Epithelial cell of proximal tubule (primary cell): ENCODE data around the gene REM1. TPM values are rescaled to one million over a fixed set of nuclear protein-coding genes. Genes with fewer than 3 reads are reported as not detected.
"Not testable (repeated sequence)": the region's sequence is repeated elsewhere in the genome, so short reads cannot be mapped to it uniquely, and the experiment has no call there.

Experiments
- DNase-seq: peaks from one replicate; pipeline ENCODE4 v3.0.0-alpha.2; 2011; ENCODE audit warnings: low read depth
- H3K4me3 ChIP-seq: 2 replicates; pipeline ENCODE4 v1.5.1; 2011; ENCODE audit warnings: low read depth, mild to moderate bottlenecking, low read length
- total RNA-seq: library from RNA; depleted of rRNA; stranded (reverse); fragments of >200 nt; gene quantifications from 2 replicates; pipeline ENCODE4 v1.2.3, GENCODE V29; 2015
- TF ChIP-seq, protein P1 (sequence below): conservative IDR thresholded peaks from 2 replicates; pipeline ENCODE4 v1.5.1; 2012; ENCODE audit warnings: low read depth, mild to moderate bottlenecking, low read length

The REM1 gene
- total RNA-seq, 1 donor from 2014 or later = not detected

GRCh38 chr20:31449511-31450414 lies 25.3 kb upstream of the REM1 start:
- H3K4me3 ChIP-seq = no peak overlapping the region
- no peak for DNase-seq
- TF ChIP-seq, protein P1, sequence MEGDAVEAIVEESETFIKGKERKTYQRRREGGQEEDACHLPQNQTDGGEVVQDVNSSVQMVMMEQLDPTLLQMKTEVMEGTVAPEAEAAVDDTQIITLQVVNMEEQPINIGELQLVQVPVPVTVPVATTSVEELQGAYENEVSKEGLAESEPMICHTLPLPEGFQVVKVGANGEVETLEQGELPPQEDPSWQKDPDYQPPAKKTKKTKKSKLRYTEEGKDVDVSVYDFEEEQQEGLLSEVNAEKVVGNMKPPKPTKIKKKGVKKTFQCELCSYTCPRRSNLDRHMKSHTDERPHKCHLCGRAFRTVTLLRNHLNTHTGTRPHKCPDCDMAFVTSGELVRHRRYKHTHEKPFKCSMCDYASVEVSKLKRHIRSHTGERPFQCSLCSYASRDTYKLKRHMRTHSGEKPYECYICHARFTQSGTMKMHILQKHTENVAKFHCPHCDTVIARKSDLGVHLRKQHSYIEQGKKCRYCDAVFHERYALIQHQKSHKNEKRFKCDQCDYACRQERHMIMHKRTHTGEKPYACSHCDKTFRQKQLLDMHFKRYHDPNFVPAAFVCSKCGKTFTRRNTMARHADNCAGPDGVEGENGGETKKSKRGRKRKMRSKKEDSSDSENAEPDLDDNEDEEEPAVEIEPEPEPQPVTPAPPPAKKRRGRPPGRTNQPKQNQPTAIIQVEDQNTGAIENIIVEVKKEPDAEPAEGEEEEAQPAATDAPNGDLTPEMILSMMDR = no peak

DNA sequence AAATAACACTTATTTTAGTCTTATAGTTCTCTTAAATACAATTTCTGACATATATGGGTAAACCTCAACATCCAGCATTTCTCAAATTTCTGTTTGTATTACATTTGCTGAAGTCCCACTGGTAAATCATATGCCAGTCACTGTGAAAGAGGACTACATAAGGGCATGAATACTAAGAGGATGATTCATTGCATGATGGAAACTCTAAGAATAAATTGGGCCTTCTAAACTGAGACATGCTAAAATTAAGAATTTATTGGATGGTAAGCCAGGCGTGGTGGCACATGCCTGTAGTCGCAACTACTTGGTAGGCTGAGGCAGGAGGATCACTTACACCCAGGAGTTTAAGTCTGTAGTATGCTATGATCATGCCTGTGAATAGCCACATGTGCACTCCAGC lies 22.5 kb upstream of the REM1 start:
- TF ChIP-seq, protein P1 = no peak
- no peak overlapping the region for H3K4me3 ChIP-seq
- no peak for DNase-seq

- no peak for DNase-seq
- TF ChIP-seq, protein P1 = no peak
- no peak overlapping the region for H3K4me3 ChIP-seq
Observed at GRCh38 chr20:31454361-31454760, 20.7 kb upstream of the REM1 start.

DNA sequence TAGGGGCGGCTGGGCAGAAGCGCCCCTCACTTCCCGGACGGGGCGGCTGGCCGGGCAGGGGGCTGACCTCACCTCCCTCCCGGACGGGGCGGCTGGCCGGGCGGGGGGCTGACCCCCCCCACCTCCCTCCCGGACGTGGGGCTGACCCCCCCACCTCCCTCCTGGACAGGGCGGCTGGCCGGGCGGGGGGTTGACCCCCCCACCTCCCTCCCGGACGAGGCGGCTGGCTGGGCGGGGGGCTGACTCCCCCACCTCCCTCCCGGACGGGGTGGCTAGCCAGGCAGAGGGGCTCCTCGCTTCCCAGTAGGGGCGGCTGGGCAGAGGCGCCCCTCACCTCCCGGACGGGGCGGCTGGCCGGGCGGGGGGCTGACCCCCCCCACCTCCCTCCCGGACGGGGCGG lies 4.1 kb upstream of the REM1 start:
- H3K4me3 ChIP-seq, DNase-seq: not testable (repeated sequence)

- TF ChIP-seq, protein P1 = no peak
- no peak for DNase-seq
- no peak overlapping the region for H3K4me3 ChIP-seq
Observed at GRCh38 chr20:31472395-31473330, 2.4 kb upstream of the REM1 start.

DNA sequence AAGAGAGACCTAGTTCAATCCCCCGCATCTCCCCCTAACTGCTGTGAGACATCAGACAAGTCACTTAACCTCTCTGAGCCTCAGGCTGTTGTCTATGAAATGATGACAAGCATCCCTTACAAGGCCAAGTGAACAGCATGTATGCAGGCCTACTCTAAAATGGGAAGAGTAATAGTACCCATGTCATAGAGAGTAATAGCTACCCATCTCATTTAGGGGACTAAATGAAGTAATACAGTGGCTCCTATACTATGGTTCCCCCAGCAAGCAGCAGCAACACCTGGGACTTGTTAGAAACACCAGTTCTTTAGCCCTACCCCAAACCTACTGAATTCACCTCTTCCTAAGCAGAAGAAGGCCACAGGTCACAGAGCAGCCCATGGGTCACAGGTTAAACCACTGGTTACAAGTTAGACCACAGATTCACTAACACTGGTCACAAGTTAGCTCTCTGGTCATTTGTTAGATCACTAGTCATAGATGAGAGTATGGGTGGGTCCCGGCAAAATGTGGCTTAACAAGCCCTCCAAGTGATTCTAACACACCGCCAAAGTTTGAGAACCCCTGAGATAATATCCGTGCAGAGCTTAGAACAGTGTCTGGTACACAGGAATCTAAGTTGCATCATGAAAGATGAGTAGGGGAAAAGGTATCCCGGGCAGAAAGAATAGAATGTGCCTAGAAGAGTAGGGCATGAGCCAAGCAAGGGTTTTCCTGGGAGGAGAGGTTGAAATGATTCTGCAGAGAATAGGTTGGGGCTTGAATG lies 1.6 kb upstream of the REM1 start:
- TF ChIP-seq, protein P1 = no peak
- DNase-seq = no peak
- H3K4me3 ChIP-seq = no peak overlapping the region

- TF ChIP-seq, protein P1 = no peak
- DNase-seq = no peak
- no peak overlapping the region for H3K4me3 ChIP-seq
Observed at GRCh38 chr20:31474097-31474436, 1.0 kb upstream of the REM1 start.
